ENCODE results near the gene FCRL1. TPM values are rescaled to one million over a fixed set of nuclear protein-coding genes. Genes with fewer than 3 reads are reported as not detected.

The FCRL1 gene
- total RNA-seq, 1 experiment from 2014 or later: not detected

DNA sequence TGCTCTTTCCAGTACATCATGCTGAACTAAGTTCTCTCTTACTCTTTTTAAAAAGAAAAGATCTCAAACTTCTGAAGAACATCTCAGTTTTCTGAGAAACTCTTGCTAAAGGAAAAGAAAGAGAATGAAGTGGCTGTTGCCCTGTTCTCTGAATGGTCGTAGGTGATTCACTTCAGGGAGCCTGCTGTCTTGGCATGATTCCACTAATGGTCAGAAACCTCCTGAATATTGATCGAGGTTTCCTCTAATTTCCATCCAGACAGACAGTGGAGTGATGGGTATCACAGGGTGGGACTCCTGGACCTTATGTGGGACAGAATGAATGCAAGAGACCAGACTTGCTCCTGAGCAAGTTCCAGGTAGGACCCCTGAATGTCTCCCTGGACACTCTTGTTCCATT lies 45.5 kb downstream of the FCRL1 start:
- no peaks in the 10 kb centered on the region; the same call in 1 of the 2 replicates for H3K27me3 ChIP-seq (ENCODE audit: control insufficient read depth, insufficient read depth, low read length)
- no peak for DNase-seq
- H3K4me3 ChIP-seq (ENCODE audit: insufficient read depth, low read depth, low read length): no peak overlapping the region
- H3K36me3 ChIP-seq (replicated peaks; ENCODE audit: control insufficient read depth, insufficient read depth, low read length): no peaks in the 10 kb centered on the region

DNA sequence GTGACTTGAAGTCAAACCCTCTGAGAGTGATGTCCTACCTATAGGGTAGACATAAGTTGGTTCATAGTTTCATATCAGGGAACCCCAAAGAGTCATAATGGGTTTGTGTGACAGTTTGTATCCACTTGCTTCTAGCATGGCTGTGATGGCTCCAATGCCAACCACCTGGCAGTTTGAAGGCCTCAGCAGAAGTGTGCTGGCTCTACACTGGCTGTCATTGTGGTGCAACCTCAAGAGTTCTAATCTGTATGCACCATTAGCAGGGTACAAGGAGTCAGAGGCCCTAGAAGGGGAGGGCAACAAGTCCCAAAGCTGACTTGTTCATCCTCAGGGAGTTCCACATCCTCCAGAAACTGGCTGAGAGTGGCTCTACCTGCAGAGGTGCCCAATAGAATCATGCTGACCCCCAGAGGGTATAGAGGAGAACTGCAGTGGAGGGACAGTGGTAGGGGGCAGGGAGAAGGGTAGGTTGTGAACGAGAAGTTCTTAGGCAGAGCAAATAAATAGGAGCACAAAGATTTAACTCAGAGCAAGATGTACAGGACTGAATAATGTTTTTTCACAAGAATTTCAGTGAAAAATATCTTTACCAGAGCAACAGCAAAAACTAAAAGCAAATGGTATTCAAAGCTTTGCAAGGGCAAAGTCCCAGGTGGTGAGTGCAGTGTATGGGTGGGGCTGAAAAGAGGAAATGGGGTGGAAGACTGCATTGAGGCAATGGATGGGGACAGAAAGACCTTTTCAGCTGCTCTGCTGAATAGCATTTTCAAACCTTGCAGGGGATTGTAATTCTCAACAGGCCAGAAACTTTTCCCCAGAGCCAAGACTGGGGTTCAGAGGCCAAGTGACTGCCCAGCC lies 46.2 kb downstream of the FCRL1 start:
- no peaks in the 10 kb centered on the region; the same call in 1 of the 2 replicates for H3K27me3 ChIP-seq (ENCODE audit: control insufficient read depth, insufficient read depth, low read length)
- H3K4me3 ChIP-seq (ENCODE audit: insufficient read depth, low read depth, low read length): no peak overlapping the region
- DNase-seq: peak; percentile 70
- no peaks in the 10 kb centered on the region for H3K36me3 ChIP-seq (replicated peaks; ENCODE audit: control insufficient read depth, insufficient read depth, low read length)

DNA sequence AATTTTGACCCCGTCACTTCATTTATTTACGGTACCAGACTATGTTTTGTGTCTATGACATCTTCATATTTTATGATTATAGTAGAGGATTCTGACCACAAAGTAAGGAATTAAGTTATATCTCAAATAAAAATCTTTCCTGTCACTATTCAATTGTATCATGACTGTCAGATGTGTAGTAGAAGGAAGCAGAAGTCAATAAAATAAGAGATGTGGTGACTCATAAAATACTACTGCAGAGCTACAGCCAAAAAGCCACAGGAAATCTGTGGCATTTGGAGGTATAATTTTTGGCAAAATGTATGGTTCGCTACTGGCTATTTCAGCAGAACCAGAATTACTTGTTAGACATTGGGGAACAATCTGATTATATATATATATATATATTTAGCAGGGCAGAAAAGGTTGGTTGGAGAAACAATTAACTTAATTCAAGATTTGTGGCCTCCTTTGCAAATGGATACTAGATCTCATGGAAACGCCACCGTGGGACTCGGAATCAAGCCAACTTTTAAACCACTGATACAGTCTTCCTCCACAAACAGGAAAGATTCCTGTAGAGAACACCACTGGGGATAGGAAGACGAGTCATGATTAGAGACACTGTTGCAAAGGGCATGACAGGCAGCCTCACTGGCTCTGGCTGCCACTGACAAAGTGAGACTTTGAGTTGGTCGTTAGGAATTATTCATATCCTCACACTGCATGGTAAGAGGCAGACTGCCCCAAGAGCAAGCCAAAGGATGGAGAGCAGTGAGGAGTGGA lies 48.1 kb downstream of the FCRL1 start:
- no peaks in the 10 kb centered on the region for H3K36me3 ChIP-seq (replicated peaks; ENCODE audit: control insufficient read depth, insufficient read depth, low read length)
- no peak for DNase-seq
- no peak overlapping the region for H3K4me3 ChIP-seq (ENCODE audit: insufficient read depth, low read depth, low read length)
- no peaks in the 10 kb centered on the region; the same call in 1 of the 2 replicates for H3K27me3 ChIP-seq (ENCODE audit: control insufficient read depth, insufficient read depth, low read length)

DNA sequence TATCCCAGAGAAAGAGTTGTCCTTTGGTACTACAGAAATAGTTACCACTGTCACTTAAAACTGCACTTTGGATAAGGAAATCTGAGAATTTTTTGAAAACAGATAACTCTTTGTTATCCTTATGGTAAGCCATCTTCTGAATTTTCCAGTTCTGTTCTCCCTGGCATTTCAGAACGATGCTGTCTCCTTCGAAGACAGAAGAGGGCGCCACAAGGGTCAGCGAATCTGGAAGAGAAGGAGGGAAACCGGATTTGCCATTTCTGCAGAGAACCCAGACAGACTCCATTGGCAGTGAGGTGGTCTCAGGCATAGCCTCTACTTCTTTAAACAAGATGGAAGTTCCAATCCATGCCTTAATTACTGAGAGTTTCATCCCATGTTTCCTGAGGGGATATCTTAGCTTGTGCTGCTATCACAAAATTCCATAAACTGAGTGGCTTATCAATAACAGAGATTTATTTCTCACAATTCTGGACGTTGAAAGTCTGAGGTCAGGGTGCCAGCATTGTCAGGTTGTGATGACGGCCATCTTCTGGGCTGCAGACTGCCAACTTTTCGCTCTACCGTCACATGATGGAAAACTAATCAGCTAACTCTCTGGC lies 49.4 kb downstream of the FCRL1 start:
- Histone ChIP-seq H3K27me3 (ENCODE audit: control insufficient read depth, insufficient read depth, low read length) (no peaks in the 10 kb centered on the region; the same call in 1 of the 2 replicates), H3K4me3 (ENCODE audit: insufficient read depth, low read depth, low read length) (no peak overlapping the region), H3K36me3 (replicated peaks; ENCODE audit: control insufficient read depth, insufficient read depth, low read length) (no peaks in the 10 kb centered on the region)
- peak; percentile 56 for DNase-seq

DNA sequence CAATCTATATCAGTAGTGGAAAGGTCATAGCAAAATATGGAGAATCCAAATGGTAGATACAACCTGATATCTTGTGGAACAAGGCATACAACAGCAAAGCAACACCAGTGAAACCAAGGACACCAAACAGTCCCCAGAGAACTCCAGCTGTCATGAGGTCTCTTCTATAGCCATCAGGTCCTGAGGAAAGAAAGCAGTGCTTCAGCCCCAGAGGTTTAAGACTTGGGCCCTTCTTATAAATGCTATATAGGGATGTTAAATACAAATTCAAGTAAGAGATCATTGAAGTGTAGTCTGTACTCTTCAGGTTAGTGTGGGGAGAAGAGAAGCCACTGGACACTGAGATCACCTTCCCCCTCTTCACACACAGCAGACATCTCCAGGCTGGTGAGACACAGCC lies 53.1 kb downstream of the FCRL1 start:
- Histone ChIP-seq H3K36me3 (replicated peaks; ENCODE audit: control insufficient read depth, insufficient read depth, low read length) (no peaks in the 10 kb centered on the region), H3K4me3 (ENCODE audit: insufficient read depth, low read depth, low read length) (no peak overlapping the region), H3K27me3 (ENCODE audit: control insufficient read depth, insufficient read depth, low read length) (no peaks in the 10 kb centered on the region)
- no peak for DNase-seq

DNA sequence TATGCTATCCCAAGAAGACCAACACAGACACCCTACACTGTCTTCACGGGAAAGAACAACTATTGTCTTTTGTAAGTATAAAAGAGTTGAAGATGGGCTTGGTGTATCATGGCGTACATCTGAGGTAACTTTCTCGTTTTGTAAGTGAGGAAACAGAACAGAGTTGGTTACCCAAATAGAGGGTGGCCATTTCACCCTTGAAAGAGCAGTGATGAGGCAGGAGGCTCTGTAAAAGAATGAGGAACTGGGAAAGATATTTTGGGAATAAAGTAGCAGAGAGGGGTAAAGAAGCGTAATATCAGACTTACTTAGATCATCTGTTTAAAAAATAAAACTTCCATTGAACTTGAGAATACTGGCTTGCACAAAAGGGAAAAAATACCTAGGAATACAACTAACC lies 61.9 kb downstream of the FCRL1 start:
- H3K4me3 ChIP-seq (ENCODE audit: insufficient read depth, low read depth, low read length): no peak overlapping the region
- DNase-seq: no peak
- no peaks in the 10 kb centered on the region for H3K27me3 ChIP-seq (ENCODE audit: control insufficient read depth, insufficient read depth, low read length)
- H3K36me3 ChIP-seq (replicated peaks; ENCODE audit: control insufficient read depth, insufficient read depth, low read length): no peaks in the 10 kb centered on the region

DNA sequence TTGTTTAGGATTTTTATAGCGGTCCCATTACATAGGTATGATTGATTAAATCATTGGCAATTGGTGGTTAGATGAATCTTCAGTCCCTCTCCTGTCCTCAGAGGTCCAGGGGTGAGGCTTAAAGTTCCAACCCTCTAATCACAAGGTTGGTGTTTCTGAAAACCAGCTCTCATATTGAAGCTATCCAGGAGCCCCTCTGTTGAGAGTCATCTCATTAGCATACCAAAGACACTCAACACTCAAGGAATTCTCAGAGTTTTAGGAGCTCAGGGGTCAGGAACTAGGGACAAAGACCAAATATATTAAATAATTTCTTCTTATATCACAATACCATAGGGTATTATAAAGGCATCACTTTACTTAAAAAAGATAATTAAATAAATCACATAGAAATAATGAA lies 66.3 kb downstream of the FCRL1 start:
- Histone ChIP-seq H3K4me3 (ENCODE audit: insufficient read depth, low read depth, low read length) (no peak overlapping the region), H3K27me3 (ENCODE audit: control insufficient read depth, insufficient read depth, low read length) (no peaks in the 10 kb centered on the region), H3K36me3 (replicated peaks; ENCODE audit: control insufficient read depth, insufficient read depth, low read length) (no peaks in the 10 kb centered on the region)
- DNase-seq: peak; percentile 15

DNA sequence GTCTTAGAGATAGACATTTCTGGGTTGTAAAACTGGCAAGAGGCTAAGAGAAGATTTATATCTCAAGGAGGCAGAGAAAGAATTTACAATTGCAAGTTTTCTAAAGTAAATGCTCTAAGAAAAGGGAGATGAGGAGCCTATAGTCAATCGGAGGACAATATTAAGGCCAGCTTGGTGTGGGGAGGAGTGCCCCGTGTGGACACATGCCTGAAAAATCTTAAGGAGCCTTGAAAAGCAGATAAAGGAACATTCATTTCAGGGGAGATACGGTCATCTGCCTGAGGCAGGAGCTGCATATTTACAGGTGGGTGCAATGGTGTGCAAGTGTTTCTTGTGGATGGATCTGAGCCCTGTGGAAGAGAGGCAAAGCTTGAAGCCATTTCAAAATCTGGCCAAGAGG lies 68.6 kb downstream of the FCRL1 start:
- Histone ChIP-seq H3K4me3 (ENCODE audit: insufficient read depth, low read depth, low read length) (no peak overlapping the region), H3K36me3 (replicated peaks; ENCODE audit: control insufficient read depth, insufficient read depth, low read length) (no peaks in the 10 kb centered on the region), H3K27me3 (ENCODE audit: control insufficient read depth, insufficient read depth, low read length) (no peaks in the 10 kb centered on the region)
- peak; percentile 27 for DNase-seq

DNA sequence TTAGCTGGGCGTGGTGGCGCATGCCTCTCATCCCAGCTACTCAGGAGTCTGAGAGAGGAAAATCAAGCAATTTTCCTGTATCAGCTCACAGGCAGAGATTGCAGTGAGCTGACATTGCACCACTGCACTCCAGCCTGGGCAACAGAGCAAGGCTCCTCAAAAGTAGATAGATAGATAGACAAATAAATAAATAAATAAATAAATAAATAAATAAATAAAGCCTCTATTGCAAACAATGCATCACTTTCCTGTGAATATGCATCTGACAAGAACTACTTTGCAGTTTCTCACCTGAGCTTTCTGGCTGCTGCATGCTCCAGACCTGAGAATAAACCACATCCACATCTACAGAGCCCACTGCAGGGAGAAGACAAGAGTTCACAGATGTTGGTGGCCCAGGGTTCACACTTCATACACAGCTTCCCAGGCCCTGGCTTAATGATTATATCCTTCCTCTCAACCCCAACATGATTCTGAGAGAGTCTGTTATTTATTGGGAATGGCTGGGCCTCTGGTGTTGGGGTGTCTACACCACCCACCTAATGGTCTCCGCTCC lies 71.6 kb downstream of the FCRL1 start:
- DNase-seq: no peak
- no peaks in the 10 kb centered on the region for H3K27me3 ChIP-seq (ENCODE audit: control insufficient read depth, insufficient read depth, low read length)
- H3K36me3 ChIP-seq (replicated peaks; ENCODE audit: control insufficient read depth, insufficient read depth, low read length): no peaks in the 10 kb centered on the region
- H3K4me3 ChIP-seq (ENCODE audit: insufficient read depth, low read depth, low read length): no peak overlapping the region

Other genes starting within 250 kb of the FCRL1 start
- not detected in 2 replicates for gene FCRL4, start 222.0 kb downstream of the FCRL1 start, total RNA-seq (2014; rRNA removed; shearing (Covaris generic))
- gene FCRL3, start 119.4 kb downstream of the FCRL1 start, total RNA-seq (2014; rRNA removed; shearing (Covaris generic)): not detected in 2 replicates
- not detected in 2 replicates for gene FCRL2, start 43.0 kb downstream of the FCRL1 start, total RNA-seq (2014; rRNA removed; shearing (Covaris generic))
- not detected in 2 replicates for gene CD5L, start 21.7 kb upstream of the FCRL1 start, total RNA-seq (2014; rRNA removed; shearing (Covaris generic))
- gene KIRREL1, start 173.5 kb upstream of the FCRL1 start, total RNA-seq (2014; rRNA removed; shearing (Covaris generic)): 48.2 and 56.5 TPM in 2 replicates

Data from H7 (cell line).